ENCODE measurements around the gene COL4A4. TPM values are rescaled to one million over a fixed set of nuclear protein-coding genes. Genes with fewer than 3 reads are reported as not detected.

Gene COL4A4
- total and polyA plus RNA-seq, 2 donors, result 0.90 to 2.3 TPM

GRCh38 chr2:227022608-227023007, 141.4 kb downstream of the COL4A4 start:
- Histone ChIP-seq H3K36me3 (ENCODE audit: insufficient read depth) (no peaks in the 10 kb centered on the region), H3K4me3 (ENCODE audit: low read depth, low read length) (no peak overlapping the region), H3K27ac (ENCODE audit: low read depth) (no peak overlapping the region), H3K4me1 (ENCODE audit: insufficient read depth) (no peaks in the 10 kb centered on the region)
- WGBS, result 60% methylated on average over 3 of the region's 3 CpGs
- no peak for DNase-seq (ENCODE audit: extremely low spot score)

DNA sequence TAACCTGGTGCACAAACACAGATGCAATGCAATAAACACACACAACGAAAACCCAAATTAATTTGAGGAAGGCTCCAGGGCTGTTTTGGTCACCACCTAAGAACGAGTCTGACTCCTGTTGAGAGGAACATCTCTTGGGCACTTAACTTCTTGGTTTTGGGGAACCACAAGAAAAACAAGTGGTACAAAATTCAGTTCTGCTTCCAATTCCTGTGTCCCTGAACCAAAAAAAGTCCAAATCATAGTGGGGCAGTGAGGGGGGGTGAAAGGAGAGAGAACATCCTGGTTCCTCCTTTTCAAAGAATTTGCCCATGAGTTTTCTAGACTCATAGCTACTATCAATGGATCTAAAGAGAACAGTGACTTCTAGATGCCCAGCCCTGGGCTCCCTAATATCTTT, 143.6 kb downstream of the COL4A4 start:
- 84% methylated on average over 2 of the region's 2 CpGs for WGBS
- H3K36me3 ChIP-seq (ENCODE audit: insufficient read depth), result no peaks in the 10 kb centered on the region
- H3K4me1 ChIP-seq (ENCODE audit: insufficient read depth), result no peaks in the 10 kb centered on the region
- no peak for DNase-seq (ENCODE audit: extremely low spot score)
- no peak overlapping the region for H3K4me3 ChIP-seq (ENCODE audit: low read depth, low read length)
- no peak overlapping the region for H3K27ac ChIP-seq (ENCODE audit: low read depth)

GRCh38 chr2:227016894-227017293, 147.1 kb downstream of the COL4A4 start:
- Histone ChIP-seq H3K4me1 (ENCODE audit: insufficient read depth) (no peaks in the 10 kb centered on the region), H3K4me3 (ENCODE audit: low read depth, low read length) (no peak overlapping the region), H3K27ac (ENCODE audit: low read depth) (no peak overlapping the region), H3K36me3 (ENCODE audit: insufficient read depth) (no peaks in the 10 kb centered on the region)
- DNase-seq (ENCODE audit: extremely low spot score), result no peak
- 58% methylated on average over 4 of the region's 4 CpGs for WGBS

DNA sequence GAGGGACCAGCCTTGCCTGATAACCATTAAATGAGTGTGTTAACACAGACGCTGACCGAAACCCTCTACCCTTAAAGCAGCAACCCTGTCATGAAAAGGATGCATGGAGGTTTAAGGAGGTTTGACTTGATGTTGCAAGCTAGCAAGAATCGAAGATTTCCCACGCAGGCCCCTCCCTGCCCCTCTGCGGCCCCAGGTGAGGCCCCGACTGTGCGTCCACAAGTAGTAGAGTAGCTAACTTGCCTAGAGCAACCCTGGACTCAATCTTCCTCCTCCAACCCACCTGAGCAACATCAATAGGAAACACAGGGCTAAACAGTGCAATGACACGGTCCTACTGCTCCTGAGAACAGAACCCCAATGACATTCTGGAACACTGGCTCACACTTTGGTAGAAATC, 150.1 kb downstream of the COL4A4 start:
- no peak for DNase-seq (ENCODE audit: extremely low spot score)
- 79% methylated on average over 8 of the region's 8 CpGs for WGBS
- no peak overlapping the region for H3K4me3 ChIP-seq (ENCODE audit: low read depth, low read length)
- H3K36me3 ChIP-seq (ENCODE audit: insufficient read depth), result no peaks in the 10 kb centered on the region
- no peak overlapping the region for H3K27ac ChIP-seq (ENCODE audit: low read depth)
- no peaks in the 10 kb centered on the region for H3K4me1 ChIP-seq (ENCODE audit: insufficient read depth)

DNA sequence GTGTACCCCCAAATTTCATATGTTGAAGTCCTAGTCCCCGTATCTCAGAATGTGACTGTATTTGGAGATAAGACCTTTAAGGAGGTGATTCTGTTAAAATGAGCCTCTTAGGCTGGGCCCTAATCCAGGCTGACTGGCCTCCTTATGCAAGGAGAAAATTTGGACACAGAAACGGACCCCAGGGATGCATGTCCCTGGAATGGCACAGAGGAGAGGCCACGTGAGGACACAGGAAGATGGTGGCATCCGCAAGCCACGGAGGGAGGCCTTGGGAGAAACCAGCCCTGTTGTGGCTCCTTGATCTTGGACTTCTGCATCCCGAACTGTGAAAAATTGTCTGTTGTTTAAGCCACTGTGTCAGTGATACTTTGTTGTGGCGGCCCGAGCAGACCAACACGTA, 150.7 kb downstream of the COL4A4 start:
- H3K4me3 ChIP-seq (ENCODE audit: low read depth, low read length), result no peak overlapping the region
- 82% methylated on average over 9 of the region's 9 CpGs for WGBS
- no peaks in the 10 kb centered on the region for H3K36me3 ChIP-seq (ENCODE audit: insufficient read depth)
- no peaks in the 10 kb centered on the region for H3K4me1 ChIP-seq (ENCODE audit: insufficient read depth)
- DNase-seq (ENCODE audit: extremely low spot score), result no peak
- no peak overlapping the region for H3K27ac ChIP-seq (ENCODE audit: low read depth)

DNA sequence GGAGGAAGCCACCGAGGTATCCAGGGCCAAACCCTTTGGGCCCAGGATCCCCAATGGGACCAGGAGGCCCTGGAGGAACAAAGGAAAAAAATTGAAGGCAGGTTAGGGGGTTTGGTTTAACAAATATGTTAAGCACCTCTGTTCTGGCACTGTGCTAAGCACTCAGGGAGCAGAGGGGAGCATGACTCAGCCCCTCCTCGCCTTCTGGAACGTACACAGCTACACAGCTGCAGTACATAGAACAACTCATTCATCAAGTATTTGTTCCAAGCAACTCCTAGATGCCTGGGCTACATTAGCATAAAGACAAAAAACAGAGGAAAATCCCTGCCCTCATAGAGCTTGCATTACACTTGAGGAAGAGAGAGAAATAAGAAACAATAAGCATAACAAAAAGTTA, 153.6 kb downstream of the COL4A4 start:
- no peaks in the 10 kb centered on the region for H3K4me1 ChIP-seq (ENCODE audit: insufficient read depth)
- DNase-seq (ENCODE audit: extremely low spot score), result no peak
- H3K27ac ChIP-seq (ENCODE audit: low read depth), result no peak overlapping the region
- WGBS, result 51% methylated on average over 3 of the region's 3 CpGs
- no peaks in the 10 kb centered on the region for H3K36me3 ChIP-seq (ENCODE audit: insufficient read depth)
- no peak overlapping the region for H3K4me3 ChIP-seq (ENCODE audit: low read depth, low read length)

GRCh38 chr2:227007940-227008339, 156.1 kb downstream of the COL4A4 start:
- no peak for DNase-seq (ENCODE audit: extremely low spot score)
- H3K27ac ChIP-seq (ENCODE audit: low read depth), result no peak overlapping the region
- no peak overlapping the region for H3K4me3 ChIP-seq (ENCODE audit: low read depth, low read length)
- no peaks in the 10 kb centered on the region for H3K4me1 ChIP-seq (ENCODE audit: insufficient read depth)
- H3K36me3 ChIP-seq (ENCODE audit: insufficient read depth), result no peaks in the 10 kb centered on the region
- 96% methylated on average over 17 of the region's 17 CpGs for WGBS

GRCh38 chr2:227007148-227007547, 156.9 kb downstream of the COL4A4 start:
- H3K27ac ChIP-seq (ENCODE audit: low read depth), result no peak overlapping the region
- no peak overlapping the region for H3K4me3 ChIP-seq (ENCODE audit: low read depth, low read length)
- no peaks in the 10 kb centered on the region for H3K4me1 ChIP-seq (ENCODE audit: insufficient read depth)
- WGBS, result 66% methylated on average over 9 of the region's 9 CpGs
- no peaks in the 10 kb centered on the region for H3K36me3 ChIP-seq (ENCODE audit: insufficient read depth)
- DNase-seq (ENCODE audit: extremely low spot score), result no peak

DNA sequence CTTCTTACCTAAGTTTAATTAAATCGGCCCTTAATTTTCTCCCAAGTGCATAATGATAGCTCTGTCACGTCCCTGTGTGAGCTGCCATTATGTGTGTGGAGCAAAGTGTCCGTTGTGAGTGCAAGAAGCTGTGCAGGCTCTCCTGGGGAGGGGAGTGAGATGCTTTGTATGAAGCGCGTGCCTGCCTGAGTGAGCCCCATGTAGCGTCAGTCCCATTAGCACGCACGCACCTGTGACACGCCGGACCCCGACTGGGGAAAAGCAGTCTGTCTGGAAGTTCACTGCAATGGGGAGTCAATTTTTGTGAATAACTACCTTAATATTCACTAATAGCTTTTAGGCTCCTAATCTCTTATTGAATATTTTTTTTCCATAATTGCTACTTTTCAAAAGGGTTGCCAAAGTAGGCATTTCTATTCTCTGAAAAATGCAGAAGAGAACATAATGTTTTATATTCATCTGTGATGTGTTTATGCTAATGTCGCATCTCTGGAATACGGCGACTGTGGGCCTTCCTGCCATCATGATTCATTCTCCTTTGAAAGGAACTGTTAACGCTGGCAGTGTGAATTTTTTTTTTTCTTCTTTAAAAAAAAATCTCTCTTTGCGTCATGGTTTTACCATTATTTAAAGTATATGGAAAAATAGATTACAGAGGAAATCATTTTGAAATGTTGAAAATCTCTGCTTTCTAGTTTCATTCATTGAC, 157.7 kb downstream of the COL4A4 start:
- Histone ChIP-seq H3K36me3 (ENCODE audit: insufficient read depth) (no peaks in the 10 kb centered on the region), H3K4me3 (ENCODE audit: low read depth, low read length) (no peak overlapping the region), H3K4me1 (ENCODE audit: insufficient read depth) (no peaks in the 10 kb centered on the region), H3K27ac (ENCODE audit: low read depth) (no peak overlapping the region)
- WGBS, result 86% methylated on average over 16 of the region's 16 CpGs
- DNase-seq (ENCODE audit: extremely low spot score), result no peak

DNA sequence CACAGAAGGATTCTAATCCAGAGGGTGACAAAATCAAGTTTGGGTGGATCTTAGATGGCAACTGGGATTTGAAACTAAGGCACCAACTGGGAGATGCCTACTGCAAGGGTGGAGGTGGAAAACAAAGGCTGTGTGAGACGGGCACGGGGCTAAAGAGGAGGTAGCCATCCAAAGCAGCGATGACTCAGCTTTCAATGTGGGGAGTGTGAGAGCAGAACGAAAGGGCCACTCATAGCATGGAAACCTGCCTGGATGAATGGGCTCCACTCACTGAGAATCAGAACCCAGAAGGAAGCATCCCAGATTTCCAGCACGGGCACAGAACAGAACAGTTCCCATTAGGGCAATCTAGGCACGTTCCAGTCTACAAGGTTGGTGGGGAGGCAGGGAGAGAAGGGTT, 159.5 kb downstream of the COL4A4 start:
- WGBS, result 85% methylated on average over 6 of the region's 6 CpGs
- no peaks in the 10 kb centered on the region for H3K36me3 ChIP-seq (ENCODE audit: insufficient read depth)
- H3K4me1 ChIP-seq (ENCODE audit: insufficient read depth), result no peaks in the 10 kb centered on the region
- H3K4me3 ChIP-seq (ENCODE audit: low read depth, low read length), result no peak overlapping the region
- no peak overlapping the region for H3K27ac ChIP-seq (ENCODE audit: low read depth)
- no peak for DNase-seq (ENCODE audit: extremely low spot score)

DNA sequence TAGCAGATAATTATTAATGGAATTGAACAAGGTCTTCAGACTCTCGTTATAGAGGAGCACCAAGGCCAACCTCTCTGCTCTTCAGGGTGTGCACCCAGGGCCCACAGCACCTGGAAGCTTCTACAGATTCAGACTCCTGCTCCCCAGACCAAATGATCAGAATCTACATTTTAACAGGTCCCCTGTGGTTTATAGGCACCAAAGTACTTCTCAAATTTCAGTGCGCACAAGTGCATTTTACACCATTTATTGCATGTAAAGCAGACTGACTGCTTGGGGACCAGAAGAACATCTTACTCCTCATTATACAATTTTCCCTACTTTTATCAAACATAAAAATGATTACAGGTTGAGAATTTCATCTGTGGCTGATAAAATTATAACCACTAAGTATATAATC, 163.9 kb downstream of the COL4A4 start:
- Histone ChIP-seq H3K27ac (ENCODE audit: low read depth) (no peak overlapping the region), H3K4me3 (ENCODE audit: low read depth, low read length) (no peak overlapping the region), H3K36me3 (ENCODE audit: insufficient read depth) (peaks cover 2% of the 10 kb centered on the region), H3K4me1 (ENCODE audit: insufficient read depth) (no peaks in the 10 kb centered on the region)
- no peak for DNase-seq (ENCODE audit: extremely low spot score)
- WGBS, result 96% methylated on average over 2 of the region's 2 CpGs

GRCh38 chr2:226999661-227000060, 164.3 kb downstream of the COL4A4 start:
- 77% methylated on average over 2 of the region's 2 CpGs for WGBS
- H3K36me3 ChIP-seq (ENCODE audit: insufficient read depth), result peaks cover 2% of the 10 kb centered on the region
- H3K4me1 ChIP-seq (ENCODE audit: insufficient read depth), result no peaks in the 10 kb centered on the region
- H3K4me3 ChIP-seq (ENCODE audit: low read depth, low read length), result no peak overlapping the region
- H3K27ac ChIP-seq (ENCODE audit: low read depth), result no peak overlapping the region
- no peak for DNase-seq (ENCODE audit: extremely low spot score)

- DNase-seq (ENCODE audit: extremely low spot score), result no peak
- Histone ChIP-seq H3K4me3 (ENCODE audit: low read depth, low read length) (no peak overlapping the region), H3K4me1 (ENCODE audit: insufficient read depth) (no peaks in the 10 kb centered on the region), H3K36me3 (ENCODE audit: insufficient read depth) (peaks cover 2% of the 10 kb centered on the region), H3K27ac (ENCODE audit: low read depth) (no peak overlapping the region)
- 81% methylated on average over 15 of the region's 15 CpGs for WGBS
Measured at GRCh38 chr2:226995625-226996041, 168.4 kb downstream of the COL4A4 start.

- Histone ChIP-seq H3K4me3 (ENCODE audit: low read depth, low read length) (no peak overlapping the region), H3K4me1 (ENCODE audit: insufficient read depth) (no peaks in the 10 kb centered on the region), H3K36me3 (ENCODE audit: insufficient read depth) (peaks cover 2% of the 10 kb centered on the region), H3K27ac (ENCODE audit: low read depth) (no peak overlapping the region)
- 85% methylated on average over 4 of the region's 4 CpGs for WGBS
- DNase-seq (ENCODE audit: extremely low spot score), result no peak
Measured at GRCh38 chr2:226994775-226995174, 169.2 kb downstream of the COL4A4 start.

DNA sequence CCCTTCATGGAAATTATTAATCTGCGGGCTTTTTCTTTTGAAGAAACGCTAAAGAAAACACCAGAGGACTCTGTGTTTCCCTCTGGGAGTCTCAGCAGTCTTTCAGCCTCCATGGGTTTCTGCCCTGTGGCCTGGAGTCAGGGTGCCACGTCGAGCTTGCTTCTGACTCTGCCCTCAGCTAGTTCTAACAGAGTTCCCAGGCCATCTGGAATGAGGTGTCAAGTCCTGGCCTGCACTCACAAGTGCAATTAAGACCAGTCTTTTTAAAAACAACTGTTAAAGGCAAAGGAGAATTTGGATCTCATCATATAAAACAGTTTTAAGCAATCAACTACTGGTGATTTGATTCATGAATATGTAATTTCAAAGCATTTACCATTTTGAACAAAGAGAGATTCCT, 170.8 kb downstream of the COL4A4 start:
- H3K4me1 ChIP-seq (ENCODE audit: insufficient read depth), result no peaks in the 10 kb centered on the region
- no peak overlapping the region for H3K4me3 ChIP-seq (ENCODE audit: low read depth, low read length)
- no peak overlapping the region for H3K27ac ChIP-seq (ENCODE audit: low read depth)
- 75% methylated on average over 4 of the region's 4 CpGs for WGBS
- no peak for DNase-seq (ENCODE audit: extremely low spot score)
- peaks cover 2% of the 10 kb centered on the region for H3K36me3 ChIP-seq (ENCODE audit: insufficient read depth)
